Immature natural killer cell (primary cell): ENCODE measurements around the gene OR6S1. TPM values are rescaled to one million over a fixed set of nuclear protein-coding genes. Genes with fewer than 3 reads are reported as not detected.
"Not testable (repeated sequence)": the region's sequence is repeated elsewhere in the genome, so short reads cannot be mapped to it uniquely, and the experiment has no call there.

Experiments
- DNase-seq, 3 donors: peaks; one replicate each; pipeline ENCODE4 v3.0.0; 2022; ENCODE audit warnings: mixed read lengths in 1 of 3
- H3K27ac Mint-ChIP-seq, 6 donors: one replicate each; pipeline ENCODE4 v1.8.0; 2020; ENCODE audit warnings: mixed read lengths in 6 of 6, mild to moderate bottlenecking in 5 of 6, inconsistent platforms in 4 of 6, moderate library complexity in 3 of 6
- H3K27me3 Mint-ChIP-seq, 3 donors: one replicate each; pipeline ENCODE4 v1.8.0; 2020 to 2021; ENCODE audit warnings: low read depth in 3 of 3, mild to moderate bottlenecking in 3 of 3, mixed read lengths in 3 of 3, moderate library complexity in 3 of 3, inconsistent platforms in 1 of 3
- H3K36me3 Mint-ChIP-seq, 3 donors: one replicate each; pipeline ENCODE4 v1.8.0; 2020; ENCODE audit warnings: mixed read lengths in 3 of 3, inconsistent platforms in 2 of 3, mild to moderate bottlenecking in 2 of 3
- H3K4me1 Mint-ChIP-seq, 2 donors: one replicate each; pipeline ENCODE4 v1.8.0; 2020; ENCODE audit warnings: inconsistent platforms in 2 of 2, mild to moderate bottlenecking in 2 of 2, mixed read lengths in 2 of 2, moderate library complexity in 1 of 2
- H3K4me3 Mint-ChIP-seq, 5 donors: one replicate each; pipeline ENCODE4 v1.8.0; 2020; ENCODE audit warnings: mild to moderate bottlenecking in 5 of 5, mixed read lengths in 5 of 5, inconsistent platforms in 3 of 5, moderate library complexity in 3 of 5
- H3K9me3 Mint-ChIP-seq, 6 donors: one replicate each; pipeline ENCODE4 v1.8.0; 2020; ENCODE audit warnings: mild to moderate bottlenecking in 6 of 6, mixed read lengths in 6 of 6, inconsistent platforms in 4 of 6, moderate library complexity in 3 of 6
- polyA plus RNA-seq, 3 donors: library from polyadenylated mRNA; unstranded; fragments of 300-500 nt; fragmentation: Illumina TruSeq; gene quantifications; one replicate each; pipeline ENCODE4 v1.2.3, GENCODE V29; 2021

OR6S1 gene
- polyA plus RNA-seq, 3 donors from 2014 or later, result not detected

DNA sequence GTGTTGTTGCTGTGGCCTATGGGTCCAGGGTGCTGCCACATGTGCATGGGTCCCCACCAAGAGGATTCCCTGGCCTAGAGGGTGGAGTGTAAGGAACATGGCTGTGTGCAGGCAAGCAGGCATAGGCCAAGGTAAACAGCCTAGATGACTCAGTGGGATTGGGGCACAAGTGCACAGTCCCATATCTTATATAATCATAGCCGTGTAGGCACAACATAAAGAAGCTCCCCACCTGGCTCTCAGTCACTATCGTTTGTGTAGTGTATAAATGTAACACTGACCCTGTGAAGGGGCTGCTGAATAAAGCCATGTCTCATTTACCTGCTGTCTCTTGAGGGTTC lies 34.6 kb downstream of the OR6S1 start:
- no peak overlapping the region for H3K4me3 Mint-ChIP-seq
- H3K36me3 Mint-ChIP-seq, result no peaks in the 10 kb centered on the region
- no peaks in the 10 kb centered on the region for H3K9me3 Mint-ChIP-seq
- DNase-seq, result no peak
- no peaks in the 10 kb centered on the region for H3K4me1 Mint-ChIP-seq
- no peaks in the 10 kb centered on the region for H3K27me3 Mint-ChIP-seq
- H3K27ac Mint-ChIP-seq, result no peak overlapping the region

- Mint-ChIP-seq H3K27me3 (no peaks in the 10 kb centered on the region), H3K27ac (no peak overlapping the region), H3K4me3 (no peak overlapping the region), H3K9me3 (no peaks in the 10 kb centered on the region), H3K4me1 (no peaks in the 10 kb centered on the region), H3K36me3 (no peaks in the 10 kb centered on the region)
- DNase-seq, result no peak
Measured at GRCh38 chr14:20606190-20606901, 35.1 kb downstream of the OR6S1 start.

DNA sequence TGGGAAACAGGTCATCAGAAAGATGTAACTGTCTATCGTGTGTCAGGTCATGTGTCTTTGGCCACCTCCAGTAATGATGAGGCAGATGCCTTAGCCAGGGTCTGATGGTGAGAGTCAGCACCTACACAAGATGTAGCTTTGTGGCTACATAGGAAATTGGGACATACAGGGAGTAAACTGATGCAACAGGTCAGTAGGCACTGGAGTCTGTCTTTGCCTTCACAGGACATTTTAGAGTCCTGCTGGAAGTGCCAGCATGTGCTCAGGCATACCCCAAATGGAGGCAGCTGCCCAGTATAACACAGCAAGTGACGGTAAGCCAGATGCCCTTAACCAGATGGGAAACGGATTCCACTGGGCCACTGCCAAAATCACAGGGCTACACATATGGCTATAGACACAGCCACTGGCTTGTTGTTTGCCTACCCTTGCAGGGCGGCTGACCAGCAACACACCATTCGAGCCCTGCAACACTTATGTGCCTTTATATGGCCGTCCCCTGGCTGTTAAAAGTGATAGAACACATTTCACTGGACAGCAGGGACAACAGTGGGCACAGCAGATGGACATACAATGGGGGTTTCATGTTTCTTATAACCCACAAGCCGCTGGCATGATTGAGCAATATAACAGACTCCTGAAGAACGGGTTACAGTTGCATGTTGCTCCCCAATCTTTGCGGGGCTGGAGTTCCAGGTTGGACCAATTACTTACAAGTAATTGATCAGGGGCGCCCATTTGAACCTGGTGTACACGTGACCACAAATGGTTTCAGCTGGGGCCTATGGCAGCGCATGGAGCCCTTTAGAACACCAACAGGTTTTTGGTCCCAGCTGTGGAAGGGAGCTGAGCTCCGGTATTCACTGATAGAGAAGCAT lies 37.4 kb downstream of the OR6S1 start:
- no peaks in the 10 kb centered on the region for H3K36me3 Mint-ChIP-seq
- no peaks in the 10 kb centered on the region for H3K4me1 Mint-ChIP-seq
- H3K27me3 Mint-ChIP-seq, result no peaks in the 10 kb centered on the region
- no peak overlapping the region for H3K27ac Mint-ChIP-seq
- H3K9me3 Mint-ChIP-seq, result no peaks in the 10 kb centered on the region
- DNase-seq, result no peak
- H3K4me3 Mint-ChIP-seq, result no peak overlapping the region

DNA sequence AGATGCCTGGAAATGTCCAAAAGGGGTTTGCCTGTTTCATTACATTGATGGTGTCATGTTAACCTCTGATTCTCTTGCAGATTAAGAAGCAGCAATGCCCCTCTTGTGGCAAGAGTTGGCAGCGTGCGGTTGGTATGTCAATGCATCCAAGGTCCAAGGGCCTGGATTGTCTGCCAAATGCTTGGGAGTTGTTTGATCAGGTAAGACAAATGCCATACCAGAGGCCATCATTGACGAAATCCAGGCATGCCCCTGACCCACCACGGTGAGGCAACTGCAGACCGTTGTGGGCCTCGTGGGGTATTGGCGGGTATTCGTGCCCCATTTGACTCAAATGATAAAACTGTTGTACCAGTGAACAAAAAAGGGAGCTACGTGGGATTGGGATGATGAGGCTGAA lies 38.9 kb downstream of the OR6S1 start:
- no peak overlapping the region for H3K4me3 Mint-ChIP-seq
- no peaks in the 10 kb centered on the region for H3K36me3 Mint-ChIP-seq
- no peaks in the 10 kb centered on the region for H3K4me1 Mint-ChIP-seq
- DNase-seq, result no peak
- H3K9me3 Mint-ChIP-seq, result no peaks in the 10 kb centered on the region
- no peak overlapping the region for H3K27ac Mint-ChIP-seq
- H3K27me3 Mint-ChIP-seq, result peaks cover 0 to 1% (median 0%) of the 10 kb centered on the region in 3 donors

GRCh38 chr14:20601522-20601921 lies 40.0 kb downstream of the OR6S1 start:
- Mint-ChIP-seq H3K36me3 (no peaks in the 10 kb centered on the region), H3K9me3 (no peaks in the 10 kb centered on the region), H3K27ac (no peak overlapping the region), H3K27me3 (peaks cover 0 to 3% (median 0%) of the 10 kb centered on the region in 3 donors), H3K4me1 (no peaks in the 10 kb centered on the region), H3K4me3 (no peak overlapping the region)
- no peak for DNase-seq

DNA sequence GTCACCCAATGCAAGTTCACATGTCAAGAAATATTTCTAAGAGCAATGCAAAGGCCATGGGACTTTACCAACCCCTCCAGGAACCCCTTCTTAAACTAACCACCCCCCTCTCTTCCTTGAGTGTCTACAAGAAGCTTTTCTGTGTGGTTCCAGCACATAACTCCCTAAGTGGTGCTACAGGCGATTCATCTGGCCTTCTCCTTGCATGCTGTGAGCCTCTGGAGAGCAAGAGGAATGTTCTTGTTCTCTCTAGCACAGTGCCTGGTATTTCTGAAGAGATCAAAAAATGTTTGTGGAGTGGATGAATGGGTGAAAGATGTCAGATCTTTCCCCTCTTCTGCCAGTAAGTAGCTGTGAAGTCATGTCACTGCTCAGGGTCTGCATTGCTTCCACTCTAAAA lies 44.4 kb downstream of the OR6S1 start:
- Mint-ChIP-seq H3K36me3 (no peaks in the 10 kb centered on the region), H3K4me1 (no peaks in the 10 kb centered on the region), H3K9me3 (no peaks in the 10 kb centered on the region), H3K27me3 (peaks cover 0 to 6% (median 4%) of the 10 kb centered on the region in 3 donors), H3K4me3 (no peak overlapping the region), H3K27ac (no peak overlapping the region)
- DNase-seq, result no peak

DNA sequence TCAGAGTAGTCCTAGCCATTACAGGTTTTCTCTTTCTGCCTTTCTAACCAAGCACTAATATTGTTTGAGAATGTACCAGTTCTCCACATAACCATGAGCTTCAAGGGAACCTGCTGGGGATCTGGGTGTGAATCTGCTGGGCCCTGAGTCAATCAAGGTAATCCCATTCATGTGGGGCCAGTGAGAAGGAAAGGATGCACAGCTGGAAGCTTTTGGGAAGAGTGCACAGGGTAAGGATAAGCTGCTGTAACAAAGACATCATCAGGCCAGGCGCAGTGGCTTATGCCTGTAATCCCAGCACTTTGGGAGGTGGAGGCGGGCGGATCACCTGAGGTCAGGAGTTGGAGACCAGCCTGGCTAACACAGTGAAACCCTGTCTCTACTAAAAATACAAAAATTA lies 45.8 kb downstream of the OR6S1 start:
- not testable (repeated sequence) for H3K4me1 Mint-ChIP-seq, DNase-seq, H3K27me3 Mint-ChIP-seq, H3K4me3 Mint-ChIP-seq, H3K27ac Mint-ChIP-seq, H3K9me3 Mint-ChIP-seq, H3K36me3 Mint-ChIP-seq

GRCh38 chr14:20592574-20592973 lies 48.9 kb downstream of the OR6S1 start:
- H3K27ac Mint-ChIP-seq, result no peak overlapping the region
- no peaks in the 10 kb centered on the region for H3K36me3 Mint-ChIP-seq
- H3K4me1 Mint-ChIP-seq, result no peaks in the 10 kb centered on the region
- H3K4me3 Mint-ChIP-seq, result no peak overlapping the region
- H3K9me3 Mint-ChIP-seq, result no peaks in the 10 kb centered on the region
- DNase-seq, result no peak
- H3K27me3 Mint-ChIP-seq, result peaks cover 0 to 5% (median 4%) of the 10 kb centered on the region in 3 donors

- H3K27me3 Mint-ChIP-seq, result peaks cover 0 to 4% (median 4%) of the 10 kb centered on the region in 3 donors
- H3K4me3 Mint-ChIP-seq, result no peak within 1 kb of the TSS
- no peaks in the 10 kb centered on the region for H3K36me3 Mint-ChIP-seq
- no peak for DNase-seq
- H3K9me3 Mint-ChIP-seq, result no peaks in the 10 kb centered on the region
- no peaks in the 10 kb centered on the region for H3K4me1 Mint-ChIP-seq
- H3K27ac Mint-ChIP-seq, result no peak within 1 kb of the TSS
Measured at GRCh38 chr14:20591235-20591634, 50.3 kb downstream of the OR6S1 start, which contains the start of gene RNASE12. RNASE12 (minus strand) TSS chr14:20591376; CDS start chr14:20590723, 653 bp downstream.

Other genes starting within 250 kb of the OR6S1 start
- gene TEP1, start 228.2 kb downstream of the OR6S1 start, polyA plus RNA-seq, result 1 to 10 TPM in 2 of 3 donors, not detected in 1; 4.2 to 8.1 TPM
- gene KLHL33, start 205.5 kb downstream of the OR6S1 start, polyA plus RNA-seq, result under 1 TPM in 1 of 3 donors, not detected in 2; 0.21 TPM
- gene OSGEP, start 186.9 kb downstream of the OR6S1 start, polyA plus RNA-seq, result 10 to 100 TPM; 40.2 to 49.4 (median 45.5) TPM
- gene APEX1, start 186.5 kb downstream of the OR6S1 start, polyA plus RNA-seq, result 10 to 100 TPM; 85.6 to 95.6 (median 93.3) TPM
- gene PIP4P1, start 180.3 kb downstream of the OR6S1 start, polyA plus RNA-seq, result 10 to 100 TPM; 17.7 to 29.2 (median 26.2) TPM
- gene PNP, start 172.3 kb downstream of the OR6S1 start, polyA plus RNA-seq, result 10 to 100 TPM; 38.8 to 71.6 (median 69.6) TPM
- not detected for gene RNASE10, start 136.2 kb downstream of the OR6S1 start, polyA plus RNA-seq
- not detected for gene RNASE9, start 80.6 kb downstream of the OR6S1 start, polyA plus RNA-seq
- not detected for gene RNASE11, start 53.7 kb downstream of the OR6S1 start, polyA plus RNA-seq
- gene RNASE12, start 50.3 kb downstream of the OR6S1 start, polyA plus RNA-seq, result not detected
- 1 to 10 TPM in 1 of 3 donors, under 1 TPM in 2; 0.50 to 1.6 (median 0.82) TPM for gene RNASE4, start 42.9 kb upstream of the OR6S1 start, polyA plus RNA-seq
- 1 to 10 TPM in 1 of 3 donors, under 1 TPM in 1, not detected in 1; 0.94 to 2.1 TPM for gene ANG, start 47.1 kb upstream of the OR6S1 start, polyA plus RNA-seq
- gene EDDM3A, start 104.2 kb upstream of the OR6S1 start, polyA plus RNA-seq, result not detected
- gene EDDM3B, start 126.7 kb upstream of the OR6S1 start, polyA plus RNA-seq, result not detected
- 10 to 100 TPM; 13.3 to 37.1 (median 17.8) TPM for gene RNASE6, start 139.6 kb upstream of the OR6S1 start, polyA plus RNA-seq
- gene RNASE1, start 161.2 kb upstream of the OR6S1 start, polyA plus RNA-seq, result under 1 TPM in 1 of 3 donors, not detected in 2; 0.49 TPM
- not detected for gene RNASE3, start 249.7 kb upstream of the OR6S1 start, polyA plus RNA-seq